Ovary (tissue), 9 donors: ENCODE data around the gene RNF187. TPM values are rescaled to one million over a fixed set of nuclear protein-coding genes. Genes with fewer than 3 reads are reported as not detected.
"Not testable (repeated sequence)": the region's sequence is repeated elsewhere in the genome, so short reads cannot be mapped to it uniquely, and the experiment has no call there.

Source experiments
- DNase-seq, 5 donors: peaks; one replicate each; pipeline ENCODE4 v3.0.0-alpha.2; 2019 to 2020
- H3K27ac ChIP-seq, 2 donors: fragments of 200-600 bp; one replicate each; pipeline versions ENCODE4 v1.5.1 to v1.8.0; 2019 to 2022
- H3K27me3 ChIP-seq: fragments of 200-600 bp; one replicate; pipeline ENCODE4 v1.8.0; 2022
- H3K36me3 ChIP-seq: fragments of 200-600 bp; sonication (generic); one replicate; pipeline ENCODE4 v1.5.1; 2019
- H3K4me1 ChIP-seq: one replicate; pipeline ENCODE4 v1.8.1; 2013; ENCODE audit warnings: mild to moderate bottlenecking, moderate library complexity; ENCODE audit not compliant: insufficient read depth
- H3K4me3 ChIP-seq: fragments of 200-600 bp; sonication (generic); one replicate; pipeline ENCODE4 v1.5.1; 2017
- H3K9me3 ChIP-seq, 2 donors: fragments of 200-600 bp in 1 of 2; sonication (generic) in 1 of 2; one replicate each; pipeline versions ENCODE4 v1.5.1 to v1.8.1; 2013 to 2019; ENCODE audit warnings: mild to moderate bottlenecking in 1 of 2, moderate library complexity in 1 of 2
- CTCF ChIP-seq, 3 donors: fragments of 450-650 bp in 2 of 3; fragments of 200-600 bp in 1 of 3; IDR thresholded peaks; one replicate each; pipeline versions ENCODE4 v1.5.1 to v1.8.0; 2016 to 2022; ENCODE audit warnings: antibody characterized with exemption in 3 of 3, mild to moderate bottlenecking in 1 of 3
- EP300 ChIP-seq: sonication (generic); formaldehyde crosslinking; IDR thresholded peaks from one replicate; pipeline ENCODE4 v1.6.1; 2017; ENCODE audit warnings: antibody characterized with exemption
- POLR2A ChIP-seq: fragments of 450-650 bp; IDR thresholded peaks from one replicate; pipeline ENCODE4 v1.6.1; 2017; ENCODE audit warnings: antibody characterized with exemption, mild to moderate bottlenecking, moderate library complexity
- WGBS, 3 donors: extraction: QIAGEN DNeasy Blood & Tissue Kit in 1 of 3; methylation state at CpG; one replicate each; pipeline versions ENCODE4 v1.1.5 to v1.1.7; 2013 to 2017; 5-methylcytosine and 5-hydroxymethylcytosine counted together
- intact Hi-C, 4 donors: fragments of 100-400 bp; cut with DNase I; formaldehyde crosslinking; loops; one replicate each; pipeline versions ENCODE4 v1.11.0 to v1.15.1; 2022 to 2023
- polyA plus RNA-seq, 2 donors: library from polyadenylated mRNA; stranded (reverse); fragments of 200-250 nt in 1 of 2; fragments of 350-450 nt in 1 of 2; fragmentation: Illumina TruSeq in 1 of 2; extraction: RNeasy Lipid Tissue Mini Kit (QIAGEN cat#74804) in 1 of 2; gene quantifications; one replicate each; pipeline ENCODE4 v1.2.3, GENCODE V29; 2013 to 2014
- total RNA-seq, 7 donors: library from RNA; depleted of rRNA in 2 of 7; stranded (reverse); fragments of >200 nt in 2 of 7; fragmentation: NEBNext Ultra II Directional in 3 of 7; extraction: Animal tissue kit (Norgen Biotek cat#: 25700) in 3 of 7; gene quantifications; one replicate each; pipeline versions ENCODE4 v1.1.0 to v1.2.4, GENCODE V29; 2016 to 2023
- donor health status: DM: no; HTN: no; CAD: no; lungs with moderate emphysema.
- donor health status: DM: no; HTN: no; CAD: no.
- donor health status: Bipolar disorder and iron deficiency.
- donor health status: DM: yes; HTN: yes; CAD: no.
- donor health status: DM: no; HTN: no; CAD: no.
- donor health status: DM: yes; HTN: yes; CAD: no.

The RNF187 gene
- total and polyA plus RNA-seq, 9 donors = 32.2 to 165 (median 109) TPM

GRCh38 chr1:228500901-228501871, 14.0 kb downstream of the RNF187 start:
- H3K36me3 ChIP-seq = no peaks in the 10 kb centered on the region
- no peaks in the 10 kb centered on the region for H3K9me3 ChIP-seq
- intact Hi-C loops = no loop called here
- DNase-seq = peak; percentile 76 to 87 (median 83)
- no peaks in the 10 kb centered on the region for H3K27me3 ChIP-seq
- WGBS, 3 donors = 19 to 23% (median 22%) methylated on average over 23 of the region's 23 CpGs
- peaks cover 3% of the 10 kb centered on the region for H3K4me1 ChIP-seq
- no peak overlapping the region for H3K4me3 ChIP-seq
- H3K27ac ChIP-seq = no peak overlapping the region
- TF ChIP-seq CTCF (IDR thresholded peaks at IDR 0.05) (peak; percentile 67 to 74 (median 73)), EP300 (no peak), POLR2A (no peak)

- 77 to 93% (median 89%) methylated on average over 5 of the region's 5 CpGs for WGBS, 3 donors
Measured at GRCh38 chr1:228502522-228502921, 15.3 kb downstream of the RNF187 start.

GRCh38 chr1:228505944-228506343, 18.8 kb downstream of the RNF187 start:
- H3K27me3 ChIP-seq, DNase-seq, H3K4me1 ChIP-seq, H3K4me3 ChIP-seq, intact Hi-C loops, H3K36me3 ChIP-seq, H3K27ac ChIP-seq, H3K9me3 ChIP-seq: not testable (repeated sequence)
- 69 to 84% (median 77%) methylated on average over 9 to 10 of the region's 11 CpGs for WGBS, 3 donors

More at GRCh38 chr1:228502522-228502921, 15.3 kb downstream of the RNF187 start:
- Histone ChIP-seq H3K9me3 (no peaks in the 10 kb centered on the region), H3K27me3 (no peaks in the 10 kb centered on the region), H3K36me3 (no peaks in the 10 kb centered on the region), H3K27ac (no peak overlapping the region), H3K4me3 (no peak overlapping the region), H3K4me1 (peaks cover 3% of the 10 kb centered on the region)
- intact Hi-C loops = no loop called here
- no peak for DNase-seq
- TF ChIP-seq CTCF (IDR thresholded peaks at IDR 0.05) (no peak), POLR2A (no peak), EP300 (no peak)

- no peak for DNase-seq
Measured at GRCh38 chr1:228507961-228508652, 20.9 kb downstream of the RNF187 start.

More at GRCh38 chr1:228507961-228508652, 20.9 kb downstream of the RNF187 start:
- 70 to 91% (median 73%) methylated on average over 7 to 9 of the region's 9 CpGs for WGBS, 3 donors
- no peaks in the 10 kb centered on the region for H3K4me1 ChIP-seq
- no peaks in the 10 kb centered on the region for H3K27me3 ChIP-seq
- H3K27ac ChIP-seq = no peak overlapping the region
- intact Hi-C loops = no loop called here
- no peaks in the 10 kb centered on the region for H3K36me3 ChIP-seq
- H3K9me3 ChIP-seq = no peaks in the 10 kb centered on the region
- TF ChIP-seq CTCF (IDR thresholded peaks at IDR 0.05) = no peak
- TF ChIP-seq EP300 = no peak
- TF ChIP-seq POLR2A = no peak
- no peak overlapping the region for H3K4me3 ChIP-seq
